Hepatocyte (in vitro differentiated cells): Measurements from ENCODE around the gene SHOC2. TPM values are rescaled to one million over a fixed set of nuclear protein-coding genes. Genes with fewer than 3 reads are reported as not detected.

ENCODE experiments used
- DNase-seq: peaks from one replicate; pipeline ENCODE4 v3.0.0-alpha.2; 2016; ENCODE audit warnings: low spot score
- H2AFZ ChIP-seq: fragments of 200-600 bp; sonication (generic); 2 replicates; pipeline ENCODE4 v1.6.0; 2016; ENCODE audit warnings: antibody characterized with exemption, mild to moderate bottlenecking
- H3K27ac ChIP-seq: fragments of 200-600 bp; sonication (generic); 2 replicates; pipeline ENCODE4 v1.5.1; 2016; ENCODE audit warnings: mild to moderate bottlenecking
- H3K27me3 ChIP-seq: fragments of 200-600 bp; sonication (generic); 2 replicates; pipeline ENCODE4 v1.6.1; 2016
- H3K36me3 ChIP-seq: fragments of 200-600 bp; sonication (generic); replicated peaks from 2 replicates; pipeline ENCODE4 v1.5.1; 2016; ENCODE audit warnings: low read depth; ENCODE audit not compliant: insufficient read depth
- H3K4me1 ChIP-seq: fragments of 200-600 bp; sonication (generic); 2 replicates; pipeline ENCODE4 v1.5.1; 2016; ENCODE audit warnings: mild to moderate bottlenecking, moderate library complexity; ENCODE audit not compliant: insufficient read depth
- H3K4me2 ChIP-seq: fragments of 200-600 bp; sonication (generic); 2 replicates; pipeline ENCODE4 v1.6.0; 2016
- H3K4me3 ChIP-seq: fragments of 200-600 bp; sonication (generic); 2 replicates; pipeline ENCODE4 v1.5.1; 2016; ENCODE audit warnings: mild to moderate bottlenecking
- H3K79me2 ChIP-seq: fragments of 200-600 bp; sonication (generic); 2 replicates; pipeline ENCODE4 v1.6.0; 2017; ENCODE audit warnings: mild to moderate bottlenecking
- H3K9me2 ChIP-seq: fragments of 200-600 bp; sonication (generic); replicated peaks from 2 replicates; pipeline ENCODE4 v1.6.0; 2017; ENCODE audit warnings: mild to moderate bottlenecking; ENCODE audit not compliant: insufficient read depth
- H3K9me3 ChIP-seq: fragments of 200-600 bp; sonication (generic); 2 replicates; pipeline ENCODE4 v1.5.1; 2016; ENCODE audit warnings: low read depth, mild to moderate bottlenecking
- H4K20me1 ChIP-seq: fragments of 200-600 bp; sonication (generic); 2 replicates; pipeline ENCODE4 v1.6.0; 2016; ENCODE audit warnings: mild to moderate bottlenecking; ENCODE audit not compliant: insufficient read depth, poor library complexity, severe bottlenecking
- EZH2 ChIP-seq: fragments of 200-600 bp; sonication (generic); IDR thresholded peaks from 2 replicates; pipeline ENCODE4 v1.6.1; 2016; ENCODE audit warnings: antibody characterized with exemption, mild to moderate bottlenecking, borderline replicate concordance
- EZH2phosphoT487 ChIP-seq: fragments of 200-600 bp; sonication (generic); IDR thresholded peaks from one replicate; pipeline ENCODE4 v1.6.1; 2018; ENCODE audit warnings: antibody characterized with exemption, mild to moderate bottlenecking, low read depth, moderate library complexity; ENCODE audit not compliant: unreplicated experiment, severe bottlenecking
- WGBS: methylation state at CpG from one replicate; pipeline ENCODE4 v1.1.6; 2016; ENCODE audit warnings: low lambda C conversion rate; ENCODE audit errors: missing lambda C conversion rate; 5-methylcytosine and 5-hydroxymethylcytosine counted together
- polyA plus RNA-seq: library from polyadenylated mRNA; unstranded; fragments of >200 nt; fragmentation: Nextera tagmentation; extraction: Ambion mirVana; gene quantifications from 2 replicates; pipeline ENCODE4 v1.2.1, GENCODE V29; 2016
- total RNA-seq: library from RNA; depleted of rRNA; stranded (reverse); fragments of >200 nt; gene quantifications from 2 replicates; pipeline ENCODE4 v1.2.3, GENCODE V29; 2014
- TF ChIP-seq, protein P1 (sequence below): fragments of 200-600 bp; sonication (generic); IDR thresholded peaks from 2 replicates; pipeline ENCODE4 v1.5.1; 2016; ENCODE audit warnings: antibody characterized with exemption, mild to moderate bottlenecking; ENCODE audit not compliant: poor library complexity

The SHOC2 gene
- total and polyA plus RNA-seq, 2 experiments from 2014 or later: 27.5 to 58.9 TPM

DNA sequence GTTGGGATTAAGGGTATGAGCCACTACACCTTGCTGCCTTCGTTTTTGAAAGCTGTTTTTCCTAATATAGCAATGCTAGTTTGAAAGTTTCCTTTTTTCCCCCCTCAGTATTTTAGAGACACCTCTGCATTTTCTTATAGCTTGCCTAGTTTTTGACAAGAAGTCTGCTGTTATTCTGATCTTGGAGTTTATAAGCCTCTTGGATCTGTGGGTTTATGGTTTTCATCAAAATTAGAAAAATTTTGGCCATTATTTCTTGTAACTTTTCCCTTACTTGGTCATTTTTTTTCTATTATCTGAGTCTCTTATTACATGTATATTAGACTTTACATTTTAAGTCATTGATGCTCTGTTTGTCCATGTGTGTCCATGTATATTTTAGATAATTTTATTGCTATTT, 57.2 kb downstream of the SHOC2 start:
- H3K4me1 ChIP-seq: no peaks in the 10 kb centered on the region
- DNase-seq: no peak
- TF ChIP-seq, protein P1, sequence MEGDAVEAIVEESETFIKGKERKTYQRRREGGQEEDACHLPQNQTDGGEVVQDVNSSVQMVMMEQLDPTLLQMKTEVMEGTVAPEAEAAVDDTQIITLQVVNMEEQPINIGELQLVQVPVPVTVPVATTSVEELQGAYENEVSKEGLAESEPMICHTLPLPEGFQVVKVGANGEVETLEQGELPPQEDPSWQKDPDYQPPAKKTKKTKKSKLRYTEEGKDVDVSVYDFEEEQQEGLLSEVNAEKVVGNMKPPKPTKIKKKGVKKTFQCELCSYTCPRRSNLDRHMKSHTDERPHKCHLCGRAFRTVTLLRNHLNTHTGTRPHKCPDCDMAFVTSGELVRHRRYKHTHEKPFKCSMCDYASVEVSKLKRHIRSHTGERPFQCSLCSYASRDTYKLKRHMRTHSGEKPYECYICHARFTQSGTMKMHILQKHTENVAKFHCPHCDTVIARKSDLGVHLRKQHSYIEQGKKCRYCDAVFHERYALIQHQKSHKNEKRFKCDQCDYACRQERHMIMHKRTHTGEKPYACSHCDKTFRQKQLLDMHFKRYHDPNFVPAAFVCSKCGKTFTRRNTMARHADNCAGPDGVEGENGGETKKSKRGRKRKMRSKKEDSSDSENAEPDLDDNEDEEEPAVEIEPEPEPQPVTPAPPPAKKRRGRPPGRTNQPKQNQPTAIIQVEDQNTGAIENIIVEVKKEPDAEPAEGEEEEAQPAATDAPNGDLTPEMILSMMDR: no peak
- TF ChIP-seq EZH2phosphoT487 (no peak), EZH2 (no peak)
- no peaks in the 10 kb centered on the region for H3K27me3 ChIP-seq
- no peaks in the 10 kb centered on the region for H3K36me3 ChIP-seq
- H3K9me3 ChIP-seq: no peaks in the 10 kb centered on the region
- H3K4me2 ChIP-seq: no peak overlapping the region
- WGBS: 96% methylated on average over 1 of the region's 1 CpG
- no peak overlapping the region for H3K4me3 ChIP-seq
- H3K79me2 ChIP-seq: peaks cover 95% of the 10 kb centered on the region
- H3K9me2 ChIP-seq: no peaks in the 10 kb centered on the region
- no peak overlapping the region for H3K27ac ChIP-seq
- H4K20me1 ChIP-seq: peaks cover 16% of the 10 kb centered on the region
- no peak overlapping the region for H2AFZ ChIP-seq

DNA sequence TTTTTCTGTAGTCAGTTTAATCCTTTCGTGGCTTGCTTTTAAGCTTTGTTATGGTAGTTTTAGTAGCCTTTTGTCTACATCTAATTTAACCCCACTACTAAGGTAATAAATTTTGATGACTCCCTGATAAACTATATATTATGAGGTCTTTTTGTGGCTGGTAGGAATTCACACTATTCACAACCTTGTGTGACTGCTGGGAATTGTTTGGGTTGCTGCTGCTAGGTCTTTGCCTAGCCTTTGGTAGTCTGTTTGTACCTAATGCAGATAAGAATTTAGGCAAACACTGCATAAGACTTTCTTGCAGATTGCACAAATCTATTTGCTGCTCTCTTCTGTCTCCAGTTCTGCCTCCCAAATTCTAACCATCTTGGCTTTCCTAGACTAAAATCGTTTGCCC, 58.3 kb downstream of the SHOC2 start:
- Histone ChIP-seq H3K36me3 (no peaks in the 10 kb centered on the region), H4K20me1 (peaks cover 10% of the 10 kb centered on the region), H3K4me3 (no peak overlapping the region), H3K4me2 (no peak overlapping the region), H3K4me1 (no peaks in the 10 kb centered on the region), H2AFZ (no peak overlapping the region), H3K27ac (no peak overlapping the region), H3K27me3 (no peaks in the 10 kb centered on the region), H3K79me2 (peaks cover 85% of the 10 kb centered on the region), H3K9me2 (no peaks in the 10 kb centered on the region), H3K9me3 (no peaks in the 10 kb centered on the region)
- WGBS: 84% methylated on average over 2 of the region's 2 CpGs
- no peak for DNase-seq
- TF ChIP-seq EZH2 (no peak), EZH2phosphoT487 (no peak)
- TF ChIP-seq, protein P1: no peak

DNA sequence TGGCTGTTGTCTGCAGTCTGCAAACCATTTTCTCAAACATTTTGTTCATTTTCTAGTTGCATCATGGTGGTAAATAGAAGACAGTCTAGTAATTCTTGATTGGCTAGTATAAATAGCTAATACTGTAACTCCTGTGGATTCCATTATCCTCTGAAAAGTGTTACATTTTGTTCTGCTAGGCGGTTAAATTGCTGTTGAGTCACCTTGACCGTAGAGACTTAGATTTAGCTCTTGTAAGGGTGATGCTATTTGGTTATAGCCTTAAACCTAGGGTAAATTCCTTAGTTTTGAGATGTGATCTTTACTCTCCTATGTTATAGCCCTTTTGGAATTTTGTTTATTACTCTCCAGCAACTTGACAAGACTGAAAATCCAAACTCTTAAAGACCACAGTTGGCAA, 58.8 kb downstream of the SHOC2 start:
- Histone ChIP-seq H3K79me2 (peaks cover 85% of the 10 kb centered on the region), H3K27ac (no peak overlapping the region), H2AFZ (no peak overlapping the region), H3K36me3 (no peaks in the 10 kb centered on the region), H3K4me3 (no peak overlapping the region), H3K4me1 (no peaks in the 10 kb centered on the region), H4K20me1 (peaks cover 10% of the 10 kb centered on the region), H3K9me2 (no peaks in the 10 kb centered on the region), H3K4me2 (no peak overlapping the region), H3K27me3 (no peaks in the 10 kb centered on the region), H3K9me3 (no peaks in the 10 kb centered on the region)
- whole genome bisulfite sequencing: 85% methylated on average over 2 of the region's 2 CpGs
- TF ChIP-seq EZH2: no peak
- TF ChIP-seq EZH2phosphoT487: no peak
- TF ChIP-seq, protein P1: no peak
- no peak for DNase-seq

DNA sequence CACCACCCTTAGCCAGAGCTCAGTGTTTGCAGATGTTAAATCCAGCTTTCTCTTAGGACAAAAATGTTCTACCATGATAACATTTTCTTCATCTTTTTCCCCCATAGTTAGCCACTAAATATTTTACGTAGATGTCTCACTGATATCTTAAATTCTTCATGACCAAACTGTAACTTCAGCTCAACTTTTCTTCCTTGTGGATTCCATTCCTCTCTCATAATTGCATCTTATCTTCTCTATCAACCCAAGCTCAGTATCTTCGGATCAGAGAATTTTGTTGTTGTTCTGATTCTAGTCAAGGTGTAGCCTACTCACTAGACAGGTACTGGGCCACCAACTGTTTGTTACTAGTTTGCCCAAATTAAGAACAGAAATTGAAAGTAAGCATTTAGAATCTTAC, 60.2 kb downstream of the SHOC2 start:
- H2AFZ ChIP-seq: no peak overlapping the region
- H3K79me2 ChIP-seq: peaks cover 85% of the 10 kb centered on the region
- WGBS: 91% methylated on average over 2 of the region's 2 CpGs
- no peaks in the 10 kb centered on the region for H3K4me1 ChIP-seq
- H4K20me1 ChIP-seq: peaks cover 14% of the 10 kb centered on the region
- H3K4me3 ChIP-seq: no peak overlapping the region
- H3K9me3 ChIP-seq: no peaks in the 10 kb centered on the region
- H3K27ac ChIP-seq: no peak overlapping the region
- no peaks in the 10 kb centered on the region for H3K9me2 ChIP-seq
- TF ChIP-seq EZH2 (no peak), EZH2phosphoT487 (no peak)
- TF ChIP-seq, protein P1: no peak
- DNase-seq: no peak
- H3K36me3 ChIP-seq: no peaks in the 10 kb centered on the region
- H3K27me3 ChIP-seq: no peaks in the 10 kb centered on the region
- no peak overlapping the region for H3K4me2 ChIP-seq
